ENCODE results near the gene HSPA12A.
A peak's percentile ranks its signal among the peaks of the same experiment; 100 is the strongest.

The HSPA12A gene, protein sequence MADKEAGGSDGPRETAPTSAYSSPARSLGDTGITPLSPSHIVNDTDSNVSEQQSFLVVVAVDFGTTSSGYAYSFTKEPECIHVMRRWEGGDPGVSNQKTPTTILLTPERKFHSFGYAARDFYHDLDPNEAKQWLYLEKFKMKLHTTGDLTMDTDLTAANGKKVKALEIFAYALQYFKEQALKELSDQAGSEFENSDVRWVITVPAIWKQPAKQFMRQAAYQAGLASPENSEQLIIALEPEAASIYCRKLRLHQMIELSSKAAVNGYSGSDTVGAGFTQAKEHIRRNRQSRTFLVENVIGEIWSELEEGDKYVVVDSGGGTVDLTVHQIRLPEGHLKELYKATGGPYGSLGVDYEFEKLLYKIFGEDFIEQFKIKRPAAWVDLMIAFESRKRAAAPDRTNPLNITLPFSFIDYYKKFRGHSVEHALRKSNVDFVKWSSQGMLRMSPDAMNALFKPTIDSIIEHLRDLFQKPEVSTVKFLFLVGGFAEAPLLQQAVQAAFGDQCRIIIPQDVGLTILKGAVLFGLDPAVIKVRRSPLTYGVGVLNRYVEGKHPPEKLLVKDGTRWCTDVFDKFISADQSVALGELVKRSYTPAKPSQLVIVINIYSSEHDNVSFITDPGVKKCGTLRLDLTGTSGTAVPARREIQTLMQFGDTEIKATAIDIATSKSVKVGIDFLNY

GRCh38 chr10:116742367-116743265 lies at the start of gene HSPA12A:
HSPA12A (minus strand) TSS chr10:116742566; CDS start chr10:116742469, 97 bp downstream.
- peak; percentile 91 for DNase-seq (ENCODE audit: low spot score)

DNA sequence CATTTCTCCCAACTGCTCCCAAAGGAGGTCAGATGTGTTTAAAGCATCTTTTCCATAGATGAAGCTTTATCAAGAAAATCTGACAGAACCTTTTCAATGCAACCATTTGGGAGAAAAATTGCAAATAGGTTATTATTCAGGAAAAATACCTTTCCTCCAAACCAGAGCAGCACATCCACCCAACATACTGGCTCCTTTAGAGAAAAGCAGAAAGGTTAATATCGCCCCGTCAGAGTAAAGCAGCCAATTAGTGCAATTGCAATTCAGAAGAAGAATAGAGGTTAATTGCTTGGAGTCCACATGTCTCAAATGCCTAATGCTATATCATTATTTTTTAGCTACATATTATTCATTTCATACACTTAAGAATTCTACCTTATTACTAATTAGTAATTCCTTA lies 48.9 kb upstream of the HSPA12A start:
- no peak for DNase-seq (ENCODE audit: low spot score)

DNA sequence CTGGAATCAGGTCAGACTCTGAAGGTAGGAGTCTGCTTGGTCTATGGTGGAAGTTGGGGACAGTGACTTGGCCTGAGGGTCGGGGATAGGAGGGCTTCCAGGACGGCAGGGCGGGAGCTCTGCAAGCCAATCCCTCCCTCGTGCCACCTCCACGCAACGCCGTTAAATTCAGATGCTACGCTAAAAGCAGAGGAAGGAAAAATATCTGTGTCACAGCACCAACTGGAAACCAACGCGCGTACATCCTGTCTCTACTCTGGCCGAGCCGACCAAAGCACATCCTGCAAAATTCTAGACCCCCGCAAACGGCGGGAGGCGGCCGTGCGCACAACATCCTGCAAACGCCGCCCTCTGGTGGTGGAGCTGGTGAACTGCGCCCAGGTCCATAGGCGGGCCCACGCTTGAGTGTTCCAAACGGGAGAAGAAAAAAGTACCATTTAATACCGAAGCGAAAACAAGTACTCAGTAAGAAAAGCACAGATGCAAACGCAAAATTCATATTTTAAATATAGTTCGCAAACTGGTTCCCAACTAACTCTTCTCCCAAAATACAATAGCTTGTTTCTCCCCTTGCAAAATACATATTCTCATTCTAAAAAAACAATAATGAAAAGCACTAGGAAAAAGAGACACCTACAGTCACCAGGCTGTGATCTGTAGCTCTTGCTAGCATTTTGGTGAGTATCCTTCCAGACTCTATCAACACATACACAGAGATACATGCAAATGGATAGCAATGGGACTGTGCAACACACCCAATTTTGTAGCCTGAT lies 45.7 kb upstream of the HSPA12A start:
- peak; percentile 72 for DNase-seq (ENCODE audit: low spot score)

GRCh38 chr10:116787053-116787659 lies 44.8 kb upstream of the HSPA12A start:
- no peak for DNase-seq (ENCODE audit: low spot score)

DNA sequence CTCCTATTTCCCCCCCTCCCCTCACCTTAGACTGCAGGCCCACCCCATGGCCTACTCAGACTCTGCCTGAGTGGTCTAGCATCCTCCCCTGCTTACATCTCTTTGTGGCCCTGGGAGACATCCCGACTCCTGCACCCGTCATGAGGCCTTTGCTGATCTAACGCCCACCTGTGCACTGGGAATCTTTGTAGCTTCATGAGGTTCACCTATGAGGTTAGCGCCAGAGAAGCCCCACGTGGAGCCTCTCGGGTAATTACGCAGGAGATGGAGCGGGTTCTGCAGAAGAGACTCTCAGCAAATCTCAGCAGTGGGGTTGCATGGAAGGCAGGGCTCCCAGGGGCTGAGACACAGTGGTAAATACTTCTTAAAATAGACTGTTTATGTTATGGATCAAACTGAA lies 43.5 kb upstream of the HSPA12A start:
- no peak for DNase-seq (ENCODE audit: low spot score)

DNA sequence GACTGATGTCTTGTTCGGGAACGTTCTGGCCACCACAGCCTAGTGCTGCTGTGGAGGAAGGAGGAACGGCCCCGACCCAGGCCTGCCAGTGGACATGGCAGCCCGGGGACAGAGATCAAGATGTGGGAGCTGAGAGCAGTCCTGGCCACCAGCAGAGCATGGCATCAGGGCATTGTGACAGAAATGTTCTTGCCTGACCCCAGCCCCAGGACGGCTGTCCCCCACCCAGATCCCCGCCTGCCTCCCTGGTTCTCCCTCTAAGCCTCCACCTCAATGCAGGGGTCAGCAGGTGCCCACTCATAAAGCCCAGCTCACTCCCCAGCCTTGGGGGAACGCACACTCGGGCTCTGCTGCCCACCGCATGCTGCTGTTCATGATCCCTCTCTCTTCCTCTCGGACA lies 42.9 kb upstream of the HSPA12A start:
- no peak for DNase-seq (ENCODE audit: low spot score)

DNA sequence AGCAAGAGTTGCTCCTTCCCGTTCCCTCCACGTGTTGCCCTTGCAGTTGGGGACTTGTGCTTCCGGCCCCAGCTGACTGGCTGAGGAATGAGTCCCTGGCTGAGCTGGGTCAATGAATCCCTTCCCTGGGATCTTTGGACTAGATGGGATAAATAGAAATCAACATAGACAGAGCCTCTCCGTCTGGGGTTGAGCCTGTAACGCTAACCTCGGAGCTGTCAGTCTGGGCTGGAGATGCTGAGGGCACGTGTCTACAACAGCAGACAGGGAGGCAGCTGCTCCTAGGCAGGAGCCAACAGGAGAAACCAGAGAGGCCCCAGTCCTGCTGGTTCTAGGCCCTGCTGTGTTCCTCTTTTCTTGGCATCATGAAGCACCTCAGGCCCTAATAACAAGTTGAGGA lies 42.3 kb upstream of the HSPA12A start:
- DNase-seq (ENCODE audit: low spot score), result no peak

GRCh38 chr10:116784035-116784434 lies 41.7 kb upstream of the HSPA12A start:
- DNase-seq (ENCODE audit: low spot score), result no peak

DNA sequence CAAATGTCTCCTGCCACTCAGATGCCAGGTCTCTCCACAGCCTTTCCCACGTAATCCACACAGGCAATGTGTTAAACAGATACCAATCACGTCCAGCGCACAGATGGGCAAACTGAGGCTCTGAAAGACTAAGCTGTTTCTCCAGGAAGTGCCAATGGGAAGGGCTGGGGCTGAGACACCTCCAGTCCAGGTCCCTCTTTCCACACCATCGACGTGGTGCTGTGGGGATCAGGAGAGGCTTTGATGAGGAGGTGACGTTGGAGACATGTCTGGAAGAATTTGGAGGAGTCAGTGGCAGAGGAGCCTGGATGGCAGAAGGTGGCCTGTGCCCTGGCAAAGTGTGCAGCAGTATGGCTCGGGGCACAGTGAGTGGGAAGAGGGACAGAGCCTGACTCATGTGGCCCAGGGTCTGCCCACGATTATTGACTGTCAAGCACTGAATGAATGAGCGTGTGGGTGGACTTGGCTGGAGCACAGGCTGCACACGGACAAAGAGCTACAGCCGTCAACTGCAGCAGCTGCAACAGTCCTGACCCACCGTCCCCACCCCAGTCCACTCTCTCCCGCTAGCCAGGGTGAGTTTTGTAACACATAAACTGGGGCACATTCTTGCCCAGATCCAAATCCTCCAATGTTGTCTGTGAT lies 40.8 kb upstream of the HSPA12A start:
- no peak for DNase-seq (ENCODE audit: low spot score)

DNA sequence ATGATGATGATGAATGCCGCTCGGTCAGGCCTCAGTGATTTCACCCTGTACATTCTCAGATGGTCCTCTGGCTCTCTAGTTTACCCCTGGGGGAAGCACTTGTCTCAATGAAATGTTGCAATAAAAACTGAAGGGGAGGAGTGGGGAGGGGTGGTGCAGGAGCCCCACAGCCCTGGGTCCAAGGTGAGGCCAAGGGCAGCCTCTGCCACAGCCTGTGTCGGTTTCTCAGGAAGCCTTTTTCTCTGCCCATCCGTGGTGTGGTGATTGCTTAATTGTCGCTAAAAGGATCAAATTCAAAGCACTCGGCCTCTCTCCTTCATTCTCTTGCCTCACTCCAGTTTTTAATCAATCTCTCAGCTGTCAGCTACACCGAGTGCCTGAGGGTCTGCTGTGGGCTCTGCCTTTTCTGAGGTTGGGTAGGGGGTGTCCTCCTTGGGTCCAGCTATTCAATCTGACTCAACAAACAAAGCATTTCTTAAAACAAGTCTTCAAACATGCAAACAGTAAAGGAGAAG lies 39.1 kb upstream of the HSPA12A start:
- DNase-seq (ENCODE audit: low spot score), result no peak

DNA sequence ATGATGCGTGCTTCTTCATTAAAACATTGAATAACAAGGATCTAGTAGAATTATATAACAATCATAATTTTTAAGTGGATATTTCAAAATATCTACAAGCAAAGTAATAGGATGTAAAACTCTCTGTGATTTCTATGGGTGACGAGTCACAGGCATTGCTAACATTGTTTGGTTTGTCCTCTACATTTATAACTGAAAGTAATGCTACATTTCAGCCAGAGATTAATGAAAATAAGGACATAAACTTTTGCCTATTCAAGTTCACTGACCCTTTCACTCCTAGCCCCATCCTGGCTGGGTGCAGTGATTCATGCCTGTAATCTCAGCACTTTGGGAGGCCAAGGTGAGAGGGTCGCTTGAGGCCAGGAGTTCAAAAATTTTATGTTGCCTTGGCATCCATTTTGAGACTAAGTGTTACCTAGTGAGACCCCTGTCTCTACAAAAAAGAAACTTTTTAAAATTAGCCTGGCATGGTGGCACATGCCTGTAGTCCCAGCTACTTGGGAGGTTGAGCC lies 38.4 kb upstream of the HSPA12A start:
- no peak for DNase-seq (ENCODE audit: low spot score)

DNA sequence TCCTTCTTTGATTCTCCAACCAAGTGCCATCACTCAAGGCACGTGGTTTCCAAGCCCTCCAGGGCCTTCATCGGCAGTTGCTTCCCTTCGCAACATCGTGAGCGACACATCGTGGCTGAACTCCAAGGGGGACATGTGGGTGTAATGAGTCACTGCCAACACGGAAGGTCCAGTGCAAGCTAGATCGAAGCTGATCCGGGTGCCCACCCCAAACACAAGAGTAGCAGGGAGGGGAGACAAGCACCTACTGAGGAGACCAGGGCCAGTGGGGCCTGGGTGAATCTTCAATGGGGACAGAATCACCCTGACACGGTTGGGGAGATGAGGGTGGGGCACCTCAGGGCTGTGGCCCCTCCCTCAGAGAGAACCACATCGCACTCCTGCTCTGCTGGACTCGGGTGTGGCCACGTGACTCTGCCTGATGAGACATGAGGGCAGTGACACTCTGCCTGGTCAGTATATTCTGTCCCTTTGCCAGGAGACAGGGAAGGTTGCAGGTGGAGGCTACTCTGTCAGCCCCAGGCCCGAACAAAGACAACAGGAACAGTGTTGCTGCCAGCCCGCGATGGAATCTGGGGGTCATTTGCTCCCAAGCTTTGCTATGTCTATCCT lies 36.8 kb upstream of the HSPA12A start:
- no peak for DNase-seq (ENCODE audit: low spot score)

GRCh38 chr10:116777006-116777405 lies 34.6 kb upstream of the HSPA12A start:
- DNase-seq (ENCODE audit: low spot score), result no peak

DNA sequence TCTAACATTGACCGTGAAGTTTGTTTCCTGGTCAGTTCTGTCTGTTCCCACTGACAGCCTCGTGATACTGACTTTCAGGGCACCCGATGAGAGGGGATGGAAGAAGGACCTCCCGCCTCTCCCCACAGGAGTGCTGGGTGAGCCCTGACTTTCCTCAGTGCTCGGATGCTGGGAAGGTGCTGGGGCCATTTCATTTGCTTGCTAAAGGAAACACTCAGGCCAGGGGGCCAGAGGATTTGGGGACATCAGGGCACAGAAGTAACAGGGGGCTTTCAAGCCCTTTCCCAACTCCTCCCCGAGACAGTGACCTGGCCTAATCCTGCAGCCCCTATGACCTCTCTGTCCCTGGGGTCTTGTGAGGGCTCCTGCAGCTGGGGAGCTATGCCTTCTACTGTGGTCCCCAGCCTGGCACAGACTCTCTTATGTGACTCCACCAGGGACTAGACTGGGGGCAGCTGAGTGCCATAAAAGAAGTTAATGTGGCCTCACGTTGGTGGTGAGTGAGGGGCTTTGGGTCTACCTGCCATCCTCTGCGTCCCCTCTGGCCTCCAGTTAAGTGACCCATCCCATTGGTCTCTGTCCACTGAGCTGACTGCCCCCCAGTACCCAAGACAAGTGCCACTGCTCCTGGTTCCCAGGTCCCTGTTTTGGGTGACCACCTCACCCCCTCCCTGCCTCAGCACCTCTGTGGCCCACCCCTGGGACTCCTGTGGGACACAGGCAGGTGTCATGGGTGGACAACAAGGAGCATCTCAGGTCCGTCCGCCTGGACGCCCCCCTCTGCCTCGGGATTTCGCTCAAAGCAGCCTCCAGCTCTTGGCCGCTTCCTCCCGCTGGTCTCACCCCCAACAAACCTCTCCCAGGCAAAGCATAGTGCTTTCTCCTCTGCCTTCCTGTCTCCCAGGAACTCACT lies 33.4 kb upstream of the HSPA12A start:
- DNase-seq (ENCODE audit: low spot score), result no peak

DNA sequence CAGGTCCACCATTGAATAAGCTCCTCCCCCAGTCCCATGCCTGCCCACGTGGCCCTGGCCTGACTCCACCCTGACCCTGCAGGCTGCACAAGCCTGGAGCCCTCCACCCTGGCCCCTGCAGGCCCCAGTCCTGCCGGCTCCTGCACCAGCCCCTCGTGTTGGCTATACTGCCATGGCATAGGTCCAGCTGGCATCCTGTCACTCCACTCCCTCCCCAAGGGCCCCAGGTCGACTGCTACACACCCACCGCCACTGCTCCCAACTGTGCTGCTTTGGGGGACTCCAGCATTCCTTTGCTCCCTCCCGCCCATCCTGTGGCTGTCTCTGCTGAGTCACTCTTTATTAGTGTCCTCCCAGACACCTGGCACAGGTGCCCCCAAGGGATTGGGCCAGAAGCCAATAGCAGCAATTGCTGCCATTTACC lies 32.4 kb upstream of the HSPA12A start:
- no peak for DNase-seq (ENCODE audit: low spot score)

DNA sequence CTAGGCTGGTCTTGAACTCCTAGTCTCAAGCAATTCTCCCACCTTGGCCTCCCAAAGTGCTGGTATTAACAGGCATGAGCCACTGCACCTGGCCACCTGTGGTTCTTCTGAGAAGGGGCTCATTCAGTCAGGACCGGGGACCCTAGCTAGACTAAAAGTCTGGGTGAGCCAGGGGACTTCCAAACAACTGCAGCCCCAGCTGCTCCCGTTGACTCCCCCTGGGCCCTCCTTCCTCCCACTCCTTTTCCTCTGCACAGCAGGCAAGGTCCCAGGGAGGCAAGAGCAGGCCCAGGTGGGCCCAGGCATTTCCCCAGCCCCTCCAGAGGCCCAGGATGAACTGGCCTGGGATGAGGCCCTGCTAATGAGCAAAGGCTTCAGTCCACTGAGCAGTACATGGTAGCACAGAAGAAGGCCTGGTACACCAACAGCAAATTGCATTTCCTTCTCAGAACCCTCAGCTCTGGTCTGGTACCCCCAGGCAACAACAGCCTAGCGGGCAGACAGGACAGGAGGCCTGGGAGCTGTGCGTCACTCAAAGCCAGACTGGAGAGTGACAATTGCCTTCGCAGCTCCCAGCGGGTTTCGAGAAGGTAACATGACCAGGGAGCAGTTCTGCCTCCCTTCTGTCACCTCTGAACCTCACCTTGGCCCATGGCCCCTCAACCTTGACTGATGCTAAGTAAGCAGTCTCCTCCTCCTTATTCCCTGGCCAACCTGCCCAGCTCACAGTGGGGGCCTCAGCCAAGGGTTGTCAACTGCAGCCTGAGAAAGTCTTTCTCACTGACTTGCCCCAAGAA lies 30.7 kb upstream of the HSPA12A start:
- no peak for DNase-seq (ENCODE audit: low spot score)

DNA sequence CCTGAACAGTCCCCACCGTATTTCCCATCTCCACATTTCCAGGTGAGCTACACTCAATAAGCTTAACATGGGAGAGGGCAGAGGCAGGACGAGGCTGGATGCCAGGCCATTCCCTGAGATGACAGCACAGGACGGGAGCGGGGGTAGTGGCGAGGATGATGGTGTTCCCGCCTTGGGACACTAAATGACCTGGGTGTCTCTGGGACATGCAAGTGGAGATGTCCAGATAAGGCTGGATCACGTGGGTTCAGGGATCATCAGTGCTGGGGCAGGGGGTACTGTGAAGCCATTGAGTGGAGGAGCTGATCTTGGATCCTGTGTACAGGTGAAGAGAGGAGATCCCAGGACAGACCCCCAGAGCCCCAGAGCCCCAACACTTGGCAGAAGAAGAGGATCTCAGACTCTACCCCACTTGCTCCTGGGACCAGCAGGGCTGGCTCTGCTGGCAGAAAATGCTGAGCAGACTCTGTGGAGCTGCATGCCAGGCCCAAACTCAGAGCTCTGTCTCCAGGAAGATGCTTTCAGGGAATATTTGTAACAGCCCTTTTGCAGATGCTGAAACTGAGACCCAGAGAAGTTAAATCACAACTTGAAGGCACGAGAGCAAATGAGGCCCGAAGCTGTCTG lies 29.7 kb upstream of the HSPA12A start:
- DNase-seq (ENCODE audit: low spot score), result no peak

All from hepatic stellate cell (primary cell).